ENCODE results near the gene CPHXL2.

DNA sequence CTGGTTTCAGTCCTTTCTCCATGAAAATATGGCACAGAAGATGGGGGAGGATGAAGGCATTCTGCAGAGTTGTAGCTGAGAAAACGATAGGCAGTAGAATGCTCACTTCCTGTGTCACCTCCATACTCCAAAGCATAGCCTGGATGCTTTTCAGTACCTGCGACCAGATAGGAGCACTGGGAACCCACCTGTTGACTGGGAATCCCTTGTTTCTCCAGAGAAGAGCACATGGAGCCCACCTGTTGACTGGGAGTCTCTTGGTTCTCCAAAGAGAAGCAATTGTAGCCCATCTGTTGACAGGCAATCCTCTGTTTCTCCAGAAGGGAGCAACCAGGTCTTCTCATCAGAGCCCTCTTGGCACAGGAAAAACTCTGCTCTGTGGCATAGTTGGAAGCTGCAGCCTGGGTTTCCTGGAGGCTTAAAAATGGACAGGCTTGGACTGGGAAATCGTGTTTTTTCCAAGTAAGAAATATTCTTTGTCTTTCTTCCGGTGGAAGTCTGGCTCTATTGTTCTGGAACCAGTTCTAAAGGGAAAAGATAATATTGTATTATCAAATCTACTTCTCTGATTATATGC, 16.0 kb downstream of the CPHXL2 start:
- TF ChIP-seq CTCF (IDR thresholded peaks at IDR 0.05) (no peak), POLR2A (IDR thresholded peaks at IDR 0.05) (no peak)

All from sigmoid colon (tissue), 3 donors.